Immature natural killer cell (primary cell): Measurements from ENCODE around the gene RPRD2. TPM values are rescaled to one million over a fixed set of nuclear protein-coding genes. Genes with fewer than 3 reads are reported as not detected.

ENCODE experiments used
- DNase-seq, 3 donors: peaks; one replicate each; pipeline ENCODE4 v3.0.0; 2022; ENCODE audit warnings: mixed read lengths in 1 of 3
- H3K27ac Mint-ChIP-seq, 6 donors: one replicate each; pipeline ENCODE4 v1.8.0; 2020; ENCODE audit warnings: mixed read lengths in 6 of 6, mild to moderate bottlenecking in 5 of 6, inconsistent platforms in 4 of 6, moderate library complexity in 3 of 6
- H3K27me3 Mint-ChIP-seq, 3 donors: one replicate each; pipeline ENCODE4 v1.8.0; 2020 to 2021; ENCODE audit warnings: low read depth in 3 of 3, mild to moderate bottlenecking in 3 of 3, mixed read lengths in 3 of 3, moderate library complexity in 3 of 3, inconsistent platforms in 1 of 3
- H3K36me3 Mint-ChIP-seq, 3 donors: one replicate each; pipeline ENCODE4 v1.8.0; 2020; ENCODE audit warnings: mixed read lengths in 3 of 3, inconsistent platforms in 2 of 3, mild to moderate bottlenecking in 2 of 3
- H3K4me1 Mint-ChIP-seq, 2 donors: one replicate each; pipeline ENCODE4 v1.8.0; 2020; ENCODE audit warnings: inconsistent platforms in 2 of 2, mild to moderate bottlenecking in 2 of 2, mixed read lengths in 2 of 2, moderate library complexity in 1 of 2
- H3K4me3 Mint-ChIP-seq, 5 donors: one replicate each; pipeline ENCODE4 v1.8.0; 2020; ENCODE audit warnings: mild to moderate bottlenecking in 5 of 5, mixed read lengths in 5 of 5, inconsistent platforms in 3 of 5, moderate library complexity in 3 of 5
- H3K9me3 Mint-ChIP-seq, 6 donors: one replicate each; pipeline ENCODE4 v1.8.0; 2020; ENCODE audit warnings: mild to moderate bottlenecking in 6 of 6, mixed read lengths in 6 of 6, inconsistent platforms in 4 of 6, moderate library complexity in 3 of 6
- polyA plus RNA-seq, 3 donors: library from polyadenylated mRNA; unstranded; fragments of 300-500 nt; fragmentation: Illumina TruSeq; gene quantifications; one replicate each; pipeline ENCODE4 v1.2.3, GENCODE V29; 2021

RPRD2 gene
- polyA plus RNA-seq, 3 donors from 2014 or later = 9.1 to 31.0 (median 13.2) TPM

GRCh38 chr1:150405660-150406059 is 41.7 kb downstream of the RPRD2 start:
- no peaks in the 10 kb centered on the region for H3K36me3 Mint-ChIP-seq
- peaks cover 38 to 70% of the 10 kb centered on the region in 2 donors for H3K4me1 Mint-ChIP-seq
- H3K9me3 Mint-ChIP-seq = no peaks in the 10 kb centered on the region
- no peak for DNase-seq
- H3K27me3 Mint-ChIP-seq = peaks cover 0 to 2% (median 0%) of the 10 kb centered on the region in 3 donors
- peak overlapping the region in 2 of 6 donors; percentile 5 to 16 for H3K27ac Mint-ChIP-seq
- no peak overlapping the region for H3K4me3 Mint-ChIP-seq

- peak overlapping the region in 1 of 6 donors; percentile 8 for H3K27ac Mint-ChIP-seq
- no peaks in the 10 kb centered on the region for H3K9me3 Mint-ChIP-seq
- H3K36me3 Mint-ChIP-seq = no peaks in the 10 kb centered on the region
- H3K4me1 Mint-ChIP-seq = peaks cover 40 to 72% of the 10 kb centered on the region in 2 donors
- H3K27me3 Mint-ChIP-seq = no peaks in the 10 kb centered on the region
- H3K4me3 Mint-ChIP-seq = no peak overlapping the region
- DNase-seq = no peak
Measured at GRCh38 chr1:150406483-150406882, 42.5 kb downstream of the RPRD2 start.

- H3K4me3 Mint-ChIP-seq = no peak overlapping the region
- no peaks in the 10 kb centered on the region for H3K9me3 Mint-ChIP-seq
- DNase-seq = no peak
- H3K4me1 Mint-ChIP-seq = peaks cover 42 to 75% of the 10 kb centered on the region in 2 donors
- H3K27ac Mint-ChIP-seq = peak overlapping the region in 3 of 6 donors; percentile 8 to 80 (median 10)
- H3K36me3 Mint-ChIP-seq = no peaks in the 10 kb centered on the region
- H3K27me3 Mint-ChIP-seq = peaks cover 0 to under 1% (median 0%) of the 10 kb centered on the region in 3 donors
Measured at GRCh38 chr1:150407330-150407729, 43.4 kb downstream of the RPRD2 start.

GRCh38 chr1:150408800-150409199 is 44.9 kb downstream of the RPRD2 start:
- Mint-ChIP-seq H3K27ac (no peak overlapping the region), H3K4me1 (peaks cover 42 to 71% of the 10 kb centered on the region in 2 donors), H3K9me3 (no peaks in the 10 kb centered on the region), H3K4me3 (no peak overlapping the region), H3K27me3 (peaks cover 0 to 2% (median 0%) of the 10 kb centered on the region in 3 donors), H3K36me3 (no peaks in the 10 kb centered on the region)
- no peak for DNase-seq

GRCh38 chr1:150409504-150410362 is 45.8 kb downstream of the RPRD2 start:
- no peaks in the 10 kb centered on the region for H3K36me3 Mint-ChIP-seq
- no peak for DNase-seq
- H3K27ac Mint-ChIP-seq = peak overlapping the region in 1 of 6 donors; percentile 20
- H3K4me1 Mint-ChIP-seq = peaks cover 48 to 76% of the 10 kb centered on the region in 2 donors
- no peak overlapping the region for H3K4me3 Mint-ChIP-seq
- H3K27me3 Mint-ChIP-seq = peaks cover 0 to 2% (median 0%) of the 10 kb centered on the region in 3 donors
- no peaks in the 10 kb centered on the region for H3K9me3 Mint-ChIP-seq

DNA sequence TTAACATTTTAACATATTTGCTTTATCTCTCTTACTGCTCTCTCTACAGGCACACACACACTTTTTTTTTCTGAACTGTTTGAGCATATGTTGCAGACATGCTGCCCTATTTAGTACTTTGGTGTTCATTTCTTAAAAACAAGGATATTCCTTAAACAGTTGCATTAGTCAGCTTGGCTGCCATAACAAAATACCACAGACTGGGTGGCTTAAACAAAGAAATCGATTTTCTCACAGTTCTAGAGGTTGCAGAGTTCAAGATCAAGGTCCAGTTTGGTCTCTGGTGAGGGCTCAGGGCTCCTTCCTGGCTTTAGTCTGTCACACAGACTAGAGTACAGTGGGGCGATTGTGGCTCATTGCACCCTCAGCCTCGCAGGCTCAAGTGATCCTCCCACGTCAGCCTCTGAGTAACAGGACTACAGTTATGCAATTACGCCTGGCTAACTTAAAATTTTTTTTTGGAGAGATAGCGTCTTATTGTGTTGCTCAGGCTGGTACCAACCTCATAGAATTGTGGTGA is 46.7 kb downstream of the RPRD2 start:
- H3K27ac Mint-ChIP-seq = peak overlapping the region in 2 of 6 donors; percentile 44 to 53
- no peak overlapping the region for H3K4me3 Mint-ChIP-seq
- H3K4me1 Mint-ChIP-seq = peaks cover 46 to 74% of the 10 kb centered on the region in 2 donors
- no peak for DNase-seq
- no peaks in the 10 kb centered on the region for H3K9me3 Mint-ChIP-seq
- H3K27me3 Mint-ChIP-seq = peaks cover 0 to 3% (median 0%) of the 10 kb centered on the region in 3 donors
- no peaks in the 10 kb centered on the region for H3K36me3 Mint-ChIP-seq

DNA sequence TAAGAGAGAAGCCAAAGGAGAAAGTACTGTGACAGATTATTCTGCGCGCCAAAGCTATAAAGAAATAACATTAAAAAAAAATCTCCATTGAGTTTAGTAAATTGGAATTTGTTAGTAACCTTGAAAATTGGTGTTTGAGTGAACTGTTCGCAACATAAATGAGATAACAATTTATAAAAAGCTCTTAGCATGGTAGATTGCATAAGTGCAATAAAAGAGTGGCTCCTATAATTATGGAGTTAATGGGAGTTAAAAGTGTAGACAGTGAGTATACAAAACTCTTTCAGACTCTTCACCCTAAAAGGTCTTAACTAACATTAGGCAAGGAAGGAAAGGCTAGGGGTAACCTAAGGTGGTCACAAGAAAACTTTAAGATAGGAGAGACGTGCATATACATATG is 50.6 kb downstream of the RPRD2 start:
- no peaks in the 10 kb centered on the region for H3K9me3 Mint-ChIP-seq
- no peak for DNase-seq
- H3K4me1 Mint-ChIP-seq = peaks cover 42 to 63% of the 10 kb centered on the region in 2 donors
- no peak overlapping the region for H3K27ac Mint-ChIP-seq
- peaks cover 0 to 3% (median 0%) of the 10 kb centered on the region in 3 donors for H3K27me3 Mint-ChIP-seq
- H3K4me3 Mint-ChIP-seq = no peak overlapping the region
- peaks cover 0 to 3% (median 3%) of the 10 kb centered on the region in 3 donors for H3K36me3 Mint-ChIP-seq

- Mint-ChIP-seq H3K27me3 (peaks cover 0 to 3% (median 2%) of the 10 kb centered on the region in 3 donors), H3K4me3 (peak overlapping the region in 1 of 5 donors; percentile 0), H3K36me3 (peaks cover 3 to 5% (median 3%) of the 10 kb centered on the region in 3 donors), H3K4me1 (peaks cover 31 to 51% of the 10 kb centered on the region in 2 donors), H3K27ac (peak overlapping the region in 5 of 6 donors; percentile 1 to 58 (median 10)), H3K9me3 (no peaks in the 10 kb centered on the region)
- DNase-seq = no peak
Measured at GRCh38 chr1:150415800-150416199, 51.9 kb downstream of the RPRD2 start.

DNA sequence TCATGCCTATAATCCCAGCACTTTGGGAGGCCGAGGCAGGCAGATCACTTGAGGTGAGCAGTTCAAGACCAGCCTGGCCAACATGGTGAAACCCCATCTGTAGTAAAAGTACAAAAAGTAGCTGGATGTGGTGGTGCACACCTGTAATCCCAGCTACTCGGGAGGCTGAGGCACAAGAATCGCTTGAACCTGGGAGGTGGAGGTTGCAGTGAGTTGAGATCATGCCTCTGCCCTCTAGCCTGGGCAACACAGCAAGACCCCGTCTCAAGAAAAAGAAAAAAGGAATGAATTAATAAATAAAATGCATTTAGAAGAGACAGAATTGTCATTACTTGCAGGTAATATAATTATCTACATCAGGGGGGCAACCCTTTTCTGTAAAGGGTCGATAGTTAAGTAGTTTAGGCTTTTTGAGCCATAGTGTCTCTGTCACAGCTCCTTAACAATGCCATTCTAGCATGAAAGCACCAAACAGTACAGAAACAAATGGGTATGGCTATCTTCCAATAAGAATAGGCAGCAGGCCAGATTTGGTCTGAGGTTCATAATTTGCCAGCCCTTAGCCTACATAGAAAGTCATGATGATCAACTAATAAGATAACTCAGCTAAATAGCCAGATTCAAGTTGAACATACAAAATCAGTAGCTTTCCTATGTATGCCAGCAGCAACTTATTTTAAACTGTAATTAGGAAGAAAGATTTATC is 56.8 kb downstream of the RPRD2 start:
- peaks cover 3 to 5% (median 3%) of the 10 kb centered on the region in 3 donors for H3K36me3 Mint-ChIP-seq
- H3K9me3 Mint-ChIP-seq = no peaks in the 10 kb centered on the region
- H3K27me3 Mint-ChIP-seq = peaks cover 0 to 2% (median 0%) of the 10 kb centered on the region in 3 donors
- peaks cover 11 to 22% of the 10 kb centered on the region in 2 donors for H3K4me1 Mint-ChIP-seq
- DNase-seq = no peak
- no peak overlapping the region for H3K27ac Mint-ChIP-seq
- H3K4me3 Mint-ChIP-seq = no peak overlapping the region

- H3K36me3 Mint-ChIP-seq = peaks cover 3 to 5% (median 3%) of the 10 kb centered on the region in 3 donors
- no peak overlapping the region for H3K27ac Mint-ChIP-seq
- H3K9me3 Mint-ChIP-seq = no peaks in the 10 kb centered on the region
- H3K4me1 Mint-ChIP-seq = peaks cover 0 to 15% of the 10 kb centered on the region in 2 donors
- H3K4me3 Mint-ChIP-seq = no peak overlapping the region
- peaks cover 0 to 2% (median 0%) of the 10 kb centered on the region in 3 donors for H3K27me3 Mint-ChIP-seq
- no peak for DNase-seq
Measured at GRCh38 chr1:150422541-150422940, 58.6 kb downstream of the RPRD2 start.

- Mint-ChIP-seq H3K4me3 (no peak overlapping the region), H3K27ac (peak overlapping the region in 4 of 6 donors; percentile 5 to 69 (median 34)), H3K36me3 (no peaks in the 10 kb centered on the region), H3K9me3 (no peaks in the 10 kb centered on the region), H3K4me1 (peaks cover 18 to 32% of the 10 kb centered on the region in 2 donors), H3K27me3 (peaks cover 0 to 2% (median 0%) of the 10 kb centered on the region in 3 donors)
- DNase-seq = no peak
Measured at GRCh38 chr1:150429805-150430204, 65.9 kb downstream of the RPRD2 start.

DNA sequence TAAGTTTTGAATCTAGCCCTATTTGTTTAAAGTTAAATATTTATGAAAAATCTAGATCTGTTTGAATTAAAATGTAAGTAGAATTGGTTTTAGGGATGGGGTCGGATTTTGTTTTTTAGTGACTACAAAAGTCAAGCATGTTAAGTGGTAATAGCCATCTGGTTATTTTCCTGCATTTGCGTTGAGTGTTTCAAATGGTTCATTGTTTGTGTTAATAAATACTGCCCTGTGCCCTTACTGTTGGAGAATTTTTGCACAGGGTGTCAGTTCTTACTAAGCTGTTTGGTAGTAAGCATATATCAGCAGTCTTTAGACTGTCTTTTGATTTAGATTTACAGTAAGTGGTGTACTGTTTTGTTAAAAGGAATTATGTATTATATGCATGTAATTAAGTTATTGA is 77.2 kb downstream of the RPRD2 start:
- Mint-ChIP-seq H3K27ac (no peak overlapping the region), H3K4me3 (no peak overlapping the region), H3K36me3 (peaks cover 0 to 24% (median 9%) of the 10 kb centered on the region in 3 donors), H3K4me1 (peaks cover 0 to 11% of the 10 kb centered on the region in 2 donors), H3K27me3 (no peaks in the 10 kb centered on the region), H3K9me3 (no peaks in the 10 kb centered on the region)
- DNase-seq = no peak

DNA sequence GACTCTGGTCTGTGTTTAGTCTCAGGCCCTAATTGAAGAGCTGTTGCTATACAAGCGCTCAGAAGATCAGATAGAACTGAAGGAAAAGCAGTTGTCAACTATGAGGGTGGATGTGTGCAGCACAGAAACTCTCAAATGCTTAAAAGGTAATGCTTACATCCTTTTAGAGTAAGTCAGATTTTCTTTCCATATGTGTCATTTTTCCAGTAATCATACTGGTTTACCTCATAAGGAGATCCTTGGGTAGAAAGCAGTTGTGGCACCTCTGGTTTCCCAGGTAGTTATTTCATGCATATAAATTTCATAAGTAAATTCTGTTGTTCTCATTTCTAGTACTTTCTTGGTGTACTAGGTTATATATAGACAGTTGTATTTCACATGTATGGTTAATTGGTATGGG is 80.3 kb downstream of the RPRD2 start:
- no peaks in the 10 kb centered on the region for H3K27me3 Mint-ChIP-seq
- H3K4me3 Mint-ChIP-seq = no peak overlapping the region
- no peaks in the 10 kb centered on the region for H3K9me3 Mint-ChIP-seq
- peaks cover 3 to 8% of the 10 kb centered on the region in 2 donors for H3K4me1 Mint-ChIP-seq
- DNase-seq = no peak
- H3K27ac Mint-ChIP-seq = no peak overlapping the region
- H3K36me3 Mint-ChIP-seq = peaks cover 0 to 31% (median 19%) of the 10 kb centered on the region in 3 donors
